NCI-H2081 (cell line): ENCODE measurements around the gene CCDC178.
"Not testable (repeated sequence)": the region's sequence is repeated elsewhere in the genome, so short reads cannot be mapped to it uniquely, and the experiment has no call there.

ENCODE experiments used
- DNase-seq, 2 experiments: peaks; one replicate each; lab custom pipeline; 2025; lab: John Stamatoyannopoulos, UW

The CCDC178 gene

DNA sequence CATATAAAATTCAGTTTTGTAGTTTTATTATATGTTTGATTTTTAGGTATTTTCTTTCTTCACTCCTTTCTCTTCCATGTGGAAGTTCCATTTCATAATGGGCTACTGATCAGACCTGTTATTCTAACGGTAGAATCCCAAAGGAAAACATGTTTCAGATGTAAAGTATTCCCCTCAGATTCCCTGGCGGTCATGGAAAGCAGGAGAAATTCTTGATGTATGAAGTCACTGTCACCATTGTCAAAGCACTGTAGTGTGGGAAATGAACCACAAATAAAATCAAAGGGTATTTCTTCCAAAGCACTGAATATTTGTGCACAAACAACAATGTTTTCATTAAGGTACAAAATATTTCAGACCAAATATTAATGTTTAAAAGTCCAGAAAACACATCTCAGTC is 430.4 kb downstream of the CCDC178 start:
- no peak for DNase-seq

GRCh38 chr18:32998921-32999320 is 441.6 kb downstream of the CCDC178 start:
- DNase-seq: no peak

GRCh38 chr18:32998285-32998684 is 442.2 kb downstream of the CCDC178 start:
- no peak for DNase-seq

- no peak for DNase-seq
These were observed 456.8 kb downstream of the CCDC178 start for GRCh38 chr18:32983721-32984120.

DNA sequence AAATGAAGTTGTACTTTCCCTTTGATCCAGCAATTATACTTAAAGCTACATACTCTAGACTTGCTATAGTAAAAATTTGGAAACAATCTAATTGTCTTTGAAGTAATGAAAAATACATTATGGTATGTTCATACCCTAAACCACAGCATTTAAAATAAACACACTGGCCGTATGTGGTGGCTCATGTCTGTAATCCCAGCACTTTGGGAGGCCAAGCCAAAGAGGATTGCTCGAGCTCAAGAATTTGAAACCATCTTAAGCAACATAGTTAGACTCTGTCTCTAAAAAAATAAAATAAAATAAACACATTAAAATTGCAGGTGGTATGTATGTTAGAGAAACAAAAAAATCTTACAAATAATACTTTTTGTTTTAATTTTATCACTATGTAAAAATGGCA is 459.6 kb downstream of the CCDC178 start:
- no peak for DNase-seq

DNA sequence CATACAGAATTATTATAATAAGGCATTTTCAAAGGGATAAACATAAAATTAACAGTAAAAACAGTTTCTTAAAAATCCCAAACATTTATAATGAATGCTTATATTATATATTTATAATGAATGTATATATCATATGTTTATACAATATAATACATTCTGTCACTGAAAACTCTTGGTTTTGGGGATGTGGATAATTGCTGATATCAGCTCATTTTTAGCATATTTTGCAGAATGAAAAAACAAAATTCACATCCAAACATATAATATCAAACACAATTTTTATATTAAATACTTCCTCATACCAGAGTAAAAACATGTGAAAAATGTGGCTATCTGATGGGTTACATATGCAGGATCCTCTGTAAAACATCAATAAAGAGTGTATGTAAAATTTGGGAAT is 465.0 kb downstream of the CCDC178 start:
- DNase-seq: no peak

- no peak for DNase-seq
These were observed 465.4 kb downstream of the CCDC178 start for GRCh38 chr18:32975163-32975436.

- no peak for DNase-seq
These were observed 465.9 kb downstream of the CCDC178 start for GRCh38 chr18:32974421-32975162.

GRCh38 chr18:32968248-32968647 is 472.3 kb downstream of the CCDC178 start:
- DNase-seq: no peak

- no peak for DNase-seq
These were observed 474.4 kb downstream of the CCDC178 start for GRCh38 chr18:32966141-32966540.

DNA sequence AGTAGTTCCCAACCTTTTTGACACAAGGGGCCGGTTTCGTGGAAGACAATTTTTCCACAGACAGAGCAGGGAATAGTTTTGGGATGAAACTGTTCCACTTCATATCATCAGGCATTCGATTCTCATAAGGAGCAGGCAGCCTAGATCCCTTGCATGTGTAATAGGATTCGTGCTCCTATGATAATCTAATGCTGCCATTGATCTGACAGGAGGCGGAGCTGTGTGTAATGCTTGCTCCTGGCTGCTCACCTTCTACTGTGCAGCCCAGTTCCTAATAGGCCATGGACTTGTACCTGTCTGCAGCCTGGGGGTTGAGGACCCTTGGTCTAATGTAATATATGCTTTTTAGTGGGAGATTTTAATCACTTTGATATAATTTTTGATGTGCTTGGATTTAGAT is 479.0 kb downstream of the CCDC178 start:
- no peak for DNase-seq

GRCh38 chr18:32958746-32959145 is 481.8 kb downstream of the CCDC178 start:
- DNase-seq: no peak

- DNase-seq: no peak
These were observed 483.8 kb downstream of the CCDC178 start for GRCh38 chr18:32956591-32957315.

DNA sequence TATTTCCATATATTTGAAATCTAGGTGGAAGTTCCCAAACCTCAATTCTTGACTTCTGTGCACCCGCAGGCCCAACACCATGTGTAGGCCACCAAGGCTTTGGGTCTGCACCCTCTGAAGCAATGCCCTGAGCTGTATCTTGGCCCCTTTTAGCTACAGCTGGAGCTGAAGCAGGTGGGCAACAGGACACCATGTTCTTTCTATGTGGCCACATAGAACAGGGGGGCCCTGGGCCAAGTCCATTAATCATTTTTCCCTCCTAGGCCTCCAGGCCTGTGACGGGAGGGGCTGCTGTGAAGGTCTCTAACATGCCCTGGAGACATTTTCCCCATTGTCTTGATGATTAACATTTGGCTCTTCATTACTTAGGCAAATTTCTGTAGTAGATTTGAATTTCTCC is 488.2 kb downstream of the CCDC178 start:
- not testable (repeated sequence) for DNase-seq

GRCh38 chr18:32937597-32937996 is 502.9 kb downstream of the CCDC178 start:
- DNase-seq: peak in 1 of 2 experiments; percentile 46

- DNase-seq: no peak
These were observed 503.5 kb downstream of the CCDC178 start for GRCh38 chr18:32937066-32937465.

- no peak for DNase-seq
These were observed 506.3 kb downstream of the CCDC178 start for GRCh38 chr18:32934201-32934600.

DNA sequence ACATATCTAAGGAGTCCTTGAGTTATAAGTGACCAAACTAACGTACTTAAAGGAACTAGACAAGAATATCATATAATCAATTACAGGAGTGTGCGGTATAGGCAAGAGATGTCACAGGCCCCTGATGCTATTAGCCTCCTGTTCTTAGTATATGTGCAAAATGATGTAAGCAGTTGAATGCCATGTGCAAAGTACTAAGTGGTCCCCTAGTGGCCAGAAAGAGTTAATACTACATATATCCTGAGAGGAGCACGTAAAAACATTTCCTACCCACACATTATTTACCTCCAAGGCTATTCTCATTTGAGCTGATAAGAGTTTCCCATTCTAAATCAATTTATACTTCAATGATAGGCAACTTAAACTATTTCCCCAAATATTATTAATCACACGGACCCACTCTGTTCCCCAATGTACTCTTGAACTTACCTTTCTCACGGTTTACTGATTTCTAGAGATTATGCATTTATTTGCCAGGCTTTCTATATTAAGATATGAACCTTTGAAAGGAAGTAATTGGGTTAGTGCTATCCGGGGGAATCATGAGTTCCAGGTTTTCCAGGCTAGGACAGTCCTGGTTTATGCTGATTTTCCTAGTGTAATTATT is 509.7 kb downstream of the CCDC178 start:
- DNase-seq: peak; percentile 44 to 48

GRCh38 chr18:32929213-32929612 is 511.3 kb downstream of the CCDC178 start:
- no peak for DNase-seq

DNA sequence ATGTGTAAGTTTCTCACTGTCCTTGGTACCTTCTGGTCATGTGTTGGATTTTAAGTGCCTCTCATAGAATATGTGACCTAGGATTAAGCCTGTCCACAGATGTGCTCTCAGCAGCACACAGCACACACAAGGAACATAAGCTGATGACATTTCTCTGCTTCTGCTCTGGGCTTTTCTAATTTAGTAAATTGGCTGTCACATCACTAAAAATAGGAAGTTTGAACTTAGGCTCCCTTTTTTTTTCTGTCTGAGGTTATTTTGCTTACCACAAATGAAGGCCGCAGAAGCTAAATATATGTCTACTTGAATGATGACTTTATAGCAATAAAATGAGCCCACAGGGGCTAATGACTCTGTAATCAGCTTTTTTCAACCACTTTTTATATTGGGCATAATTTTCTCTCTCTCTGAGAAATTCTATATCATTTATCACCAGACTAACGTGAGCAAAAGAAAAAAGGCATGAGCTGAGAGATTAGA is 517.5 kb downstream of the CCDC178 start:
- no peak for DNase-seq

- no peak for DNase-seq
These were observed 519.4 kb downstream of the CCDC178 start for GRCh38 chr18:32920796-32921787.

- peak; percentile 70 for DNase-seq
These were observed 520.7 kb downstream of the CCDC178 start for GRCh38 chr18:32919799-32920198.
